Panc1 (cell line): ENCODE results near the gene GPR137B.

Experiments
- POLR2AphosphoS5 ChIP-seq: IDR thresholded peaks from 2 replicates; pipeline ENCODE4 v1.6.1; 2012; ENCODE audit warnings: mild to moderate bottlenecking, low read depth, low read length, moderate library complexity
- REST ChIP-seq, 2 experiments: IDR thresholded peaks; 2 replicates each; pipeline ENCODE4 v1.6.1; 2011 to 2012; ENCODE audit warnings: low read depth in 2 of 2, control low read depth in 1 of 2, low read length in 1 of 2, mild to moderate bottlenecking in 1 of 2, moderate library complexity in 1 of 2; ENCODE audit not compliant: insufficient read depth in 1 of 2
- SIN3A ChIP-seq: IDR thresholded peaks from 2 replicates; pipeline ENCODE4 v1.6.1; 2012; ENCODE audit warnings: low read depth, mild to moderate bottlenecking, low read length, moderate library complexity, borderline replicate concordance; ENCODE audit not compliant: insufficient read depth
- TF ChIP-seq, protein P1 (sequence below): fragments of 450-650 bp; IDR thresholded peaks from 2 replicates; pipeline ENCODE4 v1.5.1; 2017; ENCODE audit warnings: mild to moderate bottlenecking

DNA sequence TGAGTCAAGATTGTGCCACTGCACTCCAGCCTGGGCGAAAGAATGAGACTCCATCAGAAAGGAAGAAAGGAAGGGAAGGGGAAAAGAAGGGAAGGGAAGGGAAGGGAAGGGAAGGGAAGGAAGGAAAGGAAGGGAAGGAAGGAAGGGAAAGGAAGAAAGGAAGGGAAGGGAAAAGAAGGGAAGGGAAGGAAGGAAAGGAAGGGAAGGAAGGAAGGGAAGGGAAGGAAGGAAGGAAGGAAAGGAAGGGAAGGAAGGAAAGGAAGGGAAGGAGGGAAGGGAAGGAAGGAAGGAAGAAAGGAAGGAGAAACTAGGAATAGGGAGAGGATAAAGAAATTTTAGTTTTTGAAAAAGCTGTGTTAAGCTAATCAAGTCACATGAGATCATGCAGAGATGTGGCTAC is 44.1 kb upstream of the GPR137B start:
- TF ChIP-seq, protein P1, sequence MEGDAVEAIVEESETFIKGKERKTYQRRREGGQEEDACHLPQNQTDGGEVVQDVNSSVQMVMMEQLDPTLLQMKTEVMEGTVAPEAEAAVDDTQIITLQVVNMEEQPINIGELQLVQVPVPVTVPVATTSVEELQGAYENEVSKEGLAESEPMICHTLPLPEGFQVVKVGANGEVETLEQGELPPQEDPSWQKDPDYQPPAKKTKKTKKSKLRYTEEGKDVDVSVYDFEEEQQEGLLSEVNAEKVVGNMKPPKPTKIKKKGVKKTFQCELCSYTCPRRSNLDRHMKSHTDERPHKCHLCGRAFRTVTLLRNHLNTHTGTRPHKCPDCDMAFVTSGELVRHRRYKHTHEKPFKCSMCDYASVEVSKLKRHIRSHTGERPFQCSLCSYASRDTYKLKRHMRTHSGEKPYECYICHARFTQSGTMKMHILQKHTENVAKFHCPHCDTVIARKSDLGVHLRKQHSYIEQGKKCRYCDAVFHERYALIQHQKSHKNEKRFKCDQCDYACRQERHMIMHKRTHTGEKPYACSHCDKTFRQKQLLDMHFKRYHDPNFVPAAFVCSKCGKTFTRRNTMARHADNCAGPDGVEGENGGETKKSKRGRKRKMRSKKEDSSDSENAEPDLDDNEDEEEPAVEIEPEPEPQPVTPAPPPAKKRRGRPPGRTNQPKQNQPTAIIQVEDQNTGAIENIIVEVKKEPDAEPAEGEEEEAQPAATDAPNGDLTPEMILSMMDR = no peak
- TF ChIP-seq POLR2AphosphoS5 (no peak), REST (IDR thresholded peaks at IDR 0.05; ENCODE audit: insufficient read depth in 1 of 2, low read depth in 2 of 2, low read length in 1 of 2) (no peak), SIN3A (no peak)
